Astrocyte (in vitro differentiated cells and primary cell): ENCODE results near the gene SCRN1. TPM values are rescaled to one million over a fixed set of nuclear protein-coding genes. Genes with fewer than 3 reads are reported as not detected.

Experiments
- DNase-seq: peaks from one replicate; pipeline ENCODE4 v3.0.0-alpha.2; 2010; ENCODE audit warnings: low read depth
- FAIRE-seq: peaks from 2 replicates; lab custom pipeline; 2011; peaks lifted over from hg19 to GRCh38; lab: Jason Lieb, UNC
- H2AFZ ChIP-seq: 2 replicates; pipeline ENCODE4 v1.6.0; 2012; ENCODE audit warnings: low read depth, low read length, inconsistent platforms
- H3K27ac ChIP-seq: 2 replicates; pipeline ENCODE4 v1.5.1; 2011; ENCODE audit warnings: low read depth, low read length, inconsistent platforms
- H3K27me3 ChIP-seq: 2 replicates; pipeline ENCODE4 v1.6.0; 2011; ENCODE audit warnings: low read length, inconsistent platforms; ENCODE audit not compliant: insufficient read depth
- H3K36me3 ChIP-seq: 2 replicates; pipeline ENCODE4 v1.5.1; 2011; ENCODE audit warnings: low read length, inconsistent platforms; ENCODE audit not compliant: insufficient read depth
- H3K4me1 ChIP-seq: 2 replicates; pipeline ENCODE4 v1.5.1; 2011; ENCODE audit warnings: low read length, inconsistent platforms; ENCODE audit not compliant: insufficient read depth
- H3K4me2 ChIP-seq: 2 replicates; pipeline ENCODE4 v1.6.0; 2012; ENCODE audit warnings: low read length, inconsistent platforms
- H3K4me3 ChIP-seq: 2 replicates; pipeline ENCODE4 v1.5.1; 2011; ENCODE audit warnings: low read depth, mild to moderate bottlenecking, low read length, inconsistent platforms; ENCODE audit not compliant: insufficient read depth
- H3K79me2 ChIP-seq: 2 replicates; pipeline ENCODE4 v1.6.0; 2012; ENCODE audit warnings: mild to moderate bottlenecking, low read length, inconsistent platforms; ENCODE audit not compliant: insufficient read depth
- H3K9ac ChIP-seq: 2 replicates; pipeline ENCODE4 v1.6.0; 2012; ENCODE audit warnings: mild to moderate bottlenecking, low read length, inconsistent platforms
- H3K9me3 ChIP-seq: 2 replicates; pipeline ENCODE4 v1.5.1; 2012; ENCODE audit warnings: low read depth, mild to moderate bottlenecking, low read length, inconsistent platforms; ENCODE audit not compliant: insufficient read depth
- H4K20me1 ChIP-seq: 2 replicates; pipeline ENCODE4 v1.6.0; 2012; ENCODE audit warnings: low read length, inconsistent platforms; ENCODE audit not compliant: insufficient read depth
- H3K27ac Mint-ChIP-seq: one replicate; pipeline ENCODE4 v1.8.0; 2021; ENCODE audit warnings: mild to moderate bottlenecking, mixed read lengths; ENCODE audit not compliant: unreplicated experiment
- H3K27me3 Mint-ChIP-seq: one replicate; pipeline ENCODE4 v1.8.0; 2021; ENCODE audit warnings: low read depth, mixed read lengths; ENCODE audit not compliant: unreplicated experiment
- H3K36me3 Mint-ChIP-seq: one replicate; pipeline ENCODE4 v1.8.0; 2021; ENCODE audit warnings: low read depth, mixed read lengths; ENCODE audit not compliant: unreplicated experiment
- H3K4me1 Mint-ChIP-seq: one replicate; pipeline ENCODE4 v1.8.0; 2021; ENCODE audit warnings: low read depth, mixed read lengths; ENCODE audit not compliant: unreplicated experiment
- H3K4me3 Mint-ChIP-seq: one replicate; pipeline ENCODE4 v1.8.0; 2021; ENCODE audit warnings: mild to moderate bottlenecking, moderate library complexity, mixed read lengths; ENCODE audit not compliant: unreplicated experiment
- H3K9me3 Mint-ChIP-seq: one replicate; pipeline ENCODE4 v1.8.0; 2021; ENCODE audit warnings: mild to moderate bottlenecking, mixed read lengths; ENCODE audit not compliant: unreplicated experiment
- CTCF ChIP-seq: IDR thresholded peaks from 2 replicates; pipeline ENCODE4 v1.5.1; 2011; ENCODE audit warnings: low read depth, mild to moderate bottlenecking, inconsistent platforms, low read length, moderate library complexity; ENCODE audit not compliant: insufficient read depth
- EZH2 ChIP-seq: IDR thresholded peaks from 2 replicates; pipeline ENCODE4 v1.6.1; 2012; ENCODE audit warnings: mild to moderate bottlenecking, low read length, inconsistent platforms; ENCODE audit not compliant: insufficient read depth
- total RNA-seq: library from RNA; stranded (reverse); gene quantifications from 2 replicates; pipeline ENCODE4 v1.2.1, GENCODE V29; 2021

Gene SCRN1
- total RNA-seq, 1 donor from 2014 or later, result 116 TPM

GRCh38 chr7:29922921-29923700, 66.5 kb downstream of the SCRN1 start:
- no peak overlapping the region for H2AFZ ChIP-seq
- FAIRE-seq (no peak), DNase-seq (no peak)
- no peak overlapping the region for H3K9ac ChIP-seq
- H3K27me3 ChIP-seq, result no peaks in the 10 kb centered on the region
- H3K79me2 ChIP-seq, result peaks cover 3% of the 10 kb centered on the region
- peaks cover 16% of the 10 kb centered on the region for H3K36me3 Mint-ChIP-seq
- H3K27ac ChIP-seq, result no peak overlapping the region
- no peak overlapping the region for H3K4me2 ChIP-seq
- no peaks in the 10 kb centered on the region for H3K9me3 ChIP-seq
- H3K9me3 Mint-ChIP-seq, result peaks cover 2% of the 10 kb centered on the region
- H3K4me1 ChIP-seq, result no peaks in the 10 kb centered on the region
- H4K20me1 ChIP-seq, result peaks cover 32% of the 10 kb centered on the region
- no peak for TF ChIP-seq CTCF
- TF ChIP-seq EZH2, result no peak
- H3K4me3 ChIP-seq, result no peak overlapping the region
- H3K4me1 Mint-ChIP-seq, result peaks cover 14% of the 10 kb centered on the region
- H3K4me3 Mint-ChIP-seq, result no peak overlapping the region
- H3K27me3 Mint-ChIP-seq, result no peaks in the 10 kb centered on the region
- H3K27ac Mint-ChIP-seq, result no peak overlapping the region
- peaks cover 29% of the 10 kb centered on the region for H3K36me3 ChIP-seq

GRCh38 chr7:29921404-29922010, 68.1 kb downstream of the SCRN1 start:
- H3K27ac ChIP-seq, result no peak overlapping the region
- Mint-ChIP-seq H3K27ac (no peak overlapping the region), H3K9me3 (peaks cover 2% of the 10 kb centered on the region), H3K4me3 (no peak overlapping the region), H3K27me3 (no peaks in the 10 kb centered on the region), H3K4me1 (peaks cover 14% of the 10 kb centered on the region), H3K36me3 (peaks cover 21% of the 10 kb centered on the region)
- no peak overlapping the region for H3K4me2 ChIP-seq
- no peak overlapping the region for H3K4me3 ChIP-seq
- no peaks in the 10 kb centered on the region for H3K4me1 ChIP-seq
- peak; percentile 92 for TF ChIP-seq CTCF
- TF ChIP-seq EZH2, result no peak
- H3K27me3 ChIP-seq, result no peaks in the 10 kb centered on the region
- peaks cover 27% of the 10 kb centered on the region for H3K36me3 ChIP-seq
- H3K9ac ChIP-seq, result no peak overlapping the region
- peak; percentile 63 for FAIRE-seq
- H3K79me2 ChIP-seq, result peaks cover 3% of the 10 kb centered on the region
- H3K9me3 ChIP-seq, result no peaks in the 10 kb centered on the region
- H4K20me1 ChIP-seq, result peaks cover 25% of the 10 kb centered on the region
- H2AFZ ChIP-seq, result no peak overlapping the region
- DNase-seq, result peak; percentile 25

- Histone ChIP-seq H3K79me2 (peaks cover 3% of the 10 kb centered on the region), H3K4me1 (no peaks in the 10 kb centered on the region), H4K20me1 (peaks cover 25% of the 10 kb centered on the region), H3K36me3 (peaks cover 25% of the 10 kb centered on the region), H3K9ac (no peak overlapping the region), H3K4me2 (no peak overlapping the region), H3K9me3 (no peaks in the 10 kb centered on the region), H3K27ac (no peak overlapping the region), H2AFZ (no peak overlapping the region), H3K4me3 (no peak overlapping the region), H3K27me3 (no peaks in the 10 kb centered on the region)
- FAIRE-seq (no peak), DNase-seq (no peak)
- no peak overlapping the region for H3K4me3 Mint-ChIP-seq
- no peak overlapping the region for H3K27ac Mint-ChIP-seq
- H3K9me3 Mint-ChIP-seq, result peaks cover 2% of the 10 kb centered on the region
- H3K4me1 Mint-ChIP-seq, result peaks cover 17% of the 10 kb centered on the region
- TF ChIP-seq CTCF, result no peak
- no peak for TF ChIP-seq EZH2
- H3K27me3 Mint-ChIP-seq, result no peaks in the 10 kb centered on the region
- peaks cover 20% of the 10 kb centered on the region for H3K36me3 Mint-ChIP-seq
Observed at GRCh38 chr7:29920491-29920890, 69.1 kb downstream of the SCRN1 start.
